HepG2 (cell line): ENCODE measurements around the gene SFI1. TPM values are rescaled to one million over a fixed set of nuclear protein-coding genes. Genes with fewer than 3 reads are reported as not detected.
A peak's percentile ranks its signal among the peaks of the same experiment; 100 is the strongest.

Experiments
- GLI4 ChIP-seq: sonication (generic); formaldehyde crosslinking; IDR thresholded peaks from 2 replicates; pipeline ENCODE4 v1.5.1; 2020; ENCODE audit warnings: missing genetic modification reagents, mild to moderate bottlenecking, moderate library complexity, borderline replicate concordance
- IRF2 ChIP-seq: IDR thresholded peaks from 2 replicates; pipeline ENCODE4 v1.6.1; 2018; ENCODE audit warnings: missing genetic modification reagents, missing compliant biosample characterization
- IRX3 ChIP-seq: sonication (generic); formaldehyde crosslinking; IDR thresholded peaks from 2 replicates; pipeline ENCODE4 v1.8.1; 2023; ENCODE audit warnings: mild to moderate bottlenecking, low read depth, missing genetic modification reagents, borderline replicate concordance
- MBNL3 ChIP-seq: fragments of 250-450 bp; sonication (Bioruptor Pico); conservative IDR thresholded peaks from 2 replicates; pipeline ENCODE4 v1.8.0; 2022; ENCODE audit warnings: mild to moderate bottlenecking, inconsistent platforms
- NR2F6 ChIP-seq, 2 experiments: IDR thresholded peaks; 2 replicates each; pipeline ENCODE4 v1.6.1; 2016; ENCODE audit warnings: antibody characterized with exemption in 1 of 2, mild to moderate bottlenecking in 1 of 2
- STAT6 ChIP-seq: sonication (generic); formaldehyde crosslinking; IDR thresholded peaks from 2 replicates; pipeline ENCODE4 v1.4.0; 2020; ENCODE audit warnings: missing genetic modification reagents, mild to moderate bottlenecking, borderline replicate concordance
- TEAD2 ChIP-seq: sonication (generic); formaldehyde crosslinking; IDR thresholded peaks from 2 replicates; pipeline ENCODE4 v1.9.0; 2021; ENCODE audit warnings: missing genetic modification reagents
- UBTF ChIP-seq: sonication (generic); formaldehyde crosslinking; IDR thresholded peaks from 2 replicates; pipeline ENCODE4 v1.4.0; 2020; ENCODE audit warnings: mild to moderate bottlenecking, missing genetic modification reagents
- ZFX ChIP-seq: sonication (generic); formaldehyde crosslinking; IDR thresholded peaks from 2 replicates; pipeline ENCODE4 v1.4.0; 2020; ENCODE audit warnings: mild to moderate bottlenecking, low read depth, missing genetic modification reagents, moderate library complexity
- ZKSCAN1 ChIP-seq: fragments of 150-350 bp; IDR thresholded peaks from 2 replicates; pipeline ENCODE4 v1.6.1; 2014; ENCODE audit warnings: low read length
- ZNF274 ChIP-seq: sonication (generic); formaldehyde crosslinking; IDR thresholded peaks from 2 replicates; pipeline ENCODE4 v1.5.1; 2020; ENCODE audit warnings: mild to moderate bottlenecking, missing genetic modification reagents
- ZNF354B ChIP-seq: sonication (generic); formaldehyde crosslinking; IDR thresholded peaks from 2 replicates; pipeline ENCODE4 v1.8.0; 2022; ENCODE audit warnings: mild to moderate bottlenecking, missing genetic modification reagents
- ZNF83 ChIP-seq: sonication (generic); formaldehyde crosslinking; IDR thresholded peaks from 2 replicates; pipeline ENCODE4 v1.4.0; 2020; ENCODE audit warnings: missing genetic modification reagents, mild to moderate bottlenecking, borderline replicate concordance
- polyA plus RNA-seq, 8 experiments: library from polyadenylated mRNA; depleted of rRNA in 3 of 8; stranded (reverse) in 7 of 8; unstranded in 1 of 8; fragments of >200 nt; fragmentation: Illumina TruSeq in 4 of 8; extraction: Trizol in 4 of 8; gene quantifications; 2 replicates each; pipeline versions ENCODE4 v1.2.1 to v1.2.3, GENCODE V29; 2011 to 2016; ENCODE audit warnings: low read depth in 4 of 8, missing spikeins in 1 of 8, mixed read lengths in 1 of 8; ENCODE audit not compliant: insufficient read depth in 1 of 8
- total RNA-seq, 5 experiments: library from RNA; depleted of rRNA; stranded (reverse); fragments of >200 nt; fragmentation: Illumina TruSeq; extraction: Trizol; gene quantifications; 2 replicates each; pipeline ENCODE4 v1.2.3, GENCODE V29; 2016; ENCODE audit warnings: low read depth in 1 of 5

SFI1 gene
- total and polyA plus RNA-seq, 2 of the 13 experiments (the other 11 are each of a cell fraction or from before 2014, with no cell fraction given): 20.5 to 40.1 TPM

GRCh38 chr22:31616315-31616980 lies 120.1 kb downstream of the SFI1 start (continued):
- TF ChIP-seq UBTF (CRISPR knock-in tag) (peak; percentile 58), IRF2 (CRISPR knock-in tag) (no peak), ZNF83 (CRISPR knock-in tag) (no peak), MBNL3 (CRISPR knock-in tag) (no peak), NR2F6 (IDR thresholded peaks at IDR 0.05) (0 out of 2 replicates have a peak, but pooled peaks have one; percentile 4), NR2F6 (CRISPR knock-in tag; IDR thresholded peaks at IDR 0.05) (peak; percentile 41; the same call in 1 of the 2 replicates), STAT6 (CRISPR knock-in tag) (no peak), GLI4 (no peak), IRX3 (CRISPR knock-in tag) (no peak), ZKSCAN1 (no peak), ZFX (no peak), ZNF274 (CRISPR knock-in tag) (peak; percentile 43), ZNF354B (CRISPR knock-in tag) (no peak), TEAD2 (CRISPR knock-in tag) (no peak)
- TF ChIP-seq, all 625 proteins: peak for 57
